IPS-18a (cell line): ENCODE measurements around the gene CARMIL1.

Experiments
- H3K27ac ChIP-seq: one replicate; pipeline ENCODE4 v1.5.1; 2013; ENCODE audit warnings: low read length
- H3K27me3 ChIP-seq: one replicate; pipeline ENCODE4 v1.6.1; 2013; ENCODE audit warnings: mild to moderate bottlenecking, low read length; ENCODE audit not compliant: control insufficient read depth, insufficient read depth
- H3K36me3 ChIP-seq: one replicate; pipeline ENCODE4 v1.6.1; 2013; ENCODE audit warnings: low read depth, low read length; ENCODE audit not compliant: control insufficient read depth
- H3K4me1 ChIP-seq: one replicate; pipeline ENCODE4 v1.6.1; 2013; ENCODE audit warnings: low read depth, low read length; ENCODE audit not compliant: control insufficient read depth
- H3K4me3 ChIP-seq: one replicate; pipeline ENCODE4 v1.5.1; 2013; ENCODE audit warnings: low read length
- H3K9ac ChIP-seq: one replicate; pipeline ENCODE4 v1.6.1; 2013; ENCODE audit warnings: mild to moderate bottlenecking, low read length, moderate library complexity
- H3K9me3 ChIP-seq: one replicate; pipeline ENCODE4 v1.6.1; 2013; ENCODE audit warnings: low read depth, low read length; ENCODE audit not compliant: control insufficient read depth

CARMIL1 gene

DNA sequence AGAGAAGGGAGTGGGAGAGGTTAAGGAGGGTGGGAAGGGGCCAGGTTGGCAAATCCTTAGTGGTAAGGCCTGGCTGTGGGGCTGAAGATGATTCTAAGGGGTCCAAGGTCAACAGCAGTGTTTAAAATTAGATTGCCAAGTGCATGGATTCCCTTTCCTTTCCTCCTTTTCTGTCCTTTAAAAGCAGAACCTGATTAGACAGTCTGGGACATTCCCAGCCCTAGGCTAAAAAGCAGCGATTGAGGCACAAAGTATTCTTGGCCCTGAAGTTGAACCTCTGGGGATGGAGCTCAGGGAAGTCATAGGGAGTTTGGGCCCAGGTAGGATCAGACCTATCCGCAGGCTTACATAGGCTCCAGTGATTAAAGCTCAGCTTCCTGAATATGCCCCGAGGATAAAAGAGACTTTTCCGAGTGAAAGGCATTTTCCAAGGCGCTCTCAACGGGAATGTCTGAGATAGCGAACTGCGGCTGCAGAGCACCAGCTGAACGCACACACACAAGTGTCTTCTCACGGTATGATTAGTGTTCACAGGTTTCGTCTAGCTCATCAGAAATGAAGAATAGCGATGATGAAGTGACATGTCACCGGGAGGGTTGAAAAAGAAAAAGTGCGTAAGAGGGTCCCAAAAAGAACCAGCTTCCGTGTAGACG lies 787 bp upstream of the CARMIL1 start:
- Histone ChIP-seq H3K9ac (peak overlapping the region; percentile 68), H3K4me3 (peak overlapping the region; percentile 91), H3K27ac (no peak overlapping the region), H3K36me3 (no peaks in the 10 kb centered on the region), H3K27me3 (peaks cover 6% of the 10 kb centered on the region), H3K9me3 (no peaks in the 10 kb centered on the region), H3K4me1 (peaks cover 20% of the 10 kb centered on the region)

- Histone ChIP-seq H3K9ac (peak overlapping the region; percentile 68), H3K4me3 (peak overlapping the region; percentile 91), H3K9me3 (no peaks in the 10 kb centered on the region), H3K27ac (no peak overlapping the region), H3K36me3 (no peaks in the 10 kb centered on the region), H3K4me1 (peaks cover 20% of the 10 kb centered on the region), H3K27me3 (peaks cover 6% of the 10 kb centered on the region)
These were observed 672 bp downstream of the CARMIL1 start for GRCh38 chr6:25279748-25280343.

DNA sequence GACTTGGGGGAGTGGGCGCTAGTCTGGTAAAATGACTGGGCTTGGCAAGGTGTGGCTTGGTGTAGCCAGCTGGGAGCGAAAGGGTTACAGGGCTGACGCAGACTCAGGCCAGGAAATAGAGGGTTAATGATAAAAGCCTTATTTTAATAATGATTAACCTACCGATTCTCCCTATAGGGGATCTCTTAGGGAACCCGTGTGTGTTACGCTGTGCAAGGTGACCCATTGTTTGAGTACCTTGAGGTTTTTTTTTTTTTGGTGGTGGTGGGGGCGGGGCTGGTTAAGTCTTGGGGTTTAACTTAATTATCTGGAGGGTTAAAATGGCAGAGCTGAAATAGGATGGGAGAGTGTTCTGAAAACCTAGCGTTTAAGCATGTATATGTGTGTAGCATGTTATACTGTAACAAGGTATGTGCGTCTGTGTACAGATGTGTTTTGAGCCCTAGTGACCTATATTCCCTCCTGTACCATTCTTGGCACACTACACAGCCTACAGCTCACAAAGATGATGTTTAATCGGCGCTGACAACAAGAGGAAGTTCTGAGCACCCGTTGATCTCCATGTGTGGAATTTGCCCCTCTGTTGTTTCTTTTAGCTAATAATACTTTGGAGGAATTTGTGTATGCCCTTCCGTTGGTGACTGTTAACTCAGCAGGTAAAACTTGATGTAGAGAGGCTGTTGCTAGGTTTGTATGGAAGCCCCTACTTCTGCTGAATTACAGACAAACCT lies 1.3 kb downstream of the CARMIL1 start:
- peak overlapping the region; percentile 68 for H3K9ac ChIP-seq
- H3K4me3 ChIP-seq: peak overlapping the region; percentile 91
- H3K27ac ChIP-seq: no peak overlapping the region
- no peaks in the 10 kb centered on the region for H3K9me3 ChIP-seq
- H3K36me3 ChIP-seq: no peaks in the 10 kb centered on the region
- H3K4me1 ChIP-seq: peaks cover 20% of the 10 kb centered on the region
- H3K27me3 ChIP-seq: peaks cover 6% of the 10 kb centered on the region

- Histone ChIP-seq H3K9ac (no peak overlapping the region), H3K36me3 (no peaks in the 10 kb centered on the region), H3K4me1 (no peaks in the 10 kb centered on the region), H3K9me3 (no peaks in the 10 kb centered on the region), H3K27ac (no peak overlapping the region), H3K4me3 (no peak overlapping the region), H3K27me3 (no peaks in the 10 kb centered on the region)
These were observed 7.7 kb downstream of the CARMIL1 start for GRCh38 chr6:25286891-25287290.

GRCh38 chr6:25287941-25288340 lies 8.8 kb downstream of the CARMIL1 start:
- Histone ChIP-seq H3K9me3 (no peaks in the 10 kb centered on the region), H3K27ac (no peak overlapping the region), H3K36me3 (no peaks in the 10 kb centered on the region), H3K4me3 (no peak overlapping the region), H3K27me3 (no peaks in the 10 kb centered on the region), H3K9ac (no peak overlapping the region), H3K4me1 (peaks cover 6% of the 10 kb centered on the region)

DNA sequence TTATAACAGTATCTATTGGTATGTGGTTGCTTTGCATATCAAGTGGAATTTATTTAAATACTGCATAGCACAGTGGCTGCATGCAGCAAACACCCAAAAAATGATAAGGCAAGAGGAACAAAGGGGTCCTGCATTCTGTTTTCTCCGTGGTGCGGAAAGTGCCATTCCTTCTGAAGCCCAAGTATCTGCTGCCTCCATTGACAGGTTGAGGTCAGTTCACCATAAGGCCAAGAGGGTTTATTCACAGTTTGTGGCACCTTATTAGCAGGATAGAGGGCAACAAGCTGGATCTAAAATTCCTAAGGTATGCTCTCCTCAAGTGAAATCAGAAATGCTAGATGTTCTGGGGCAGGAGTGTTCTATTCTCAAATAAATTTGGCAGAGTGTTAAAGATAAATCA lies 9.3 kb downstream of the CARMIL1 start:
- Histone ChIP-seq H3K36me3 (no peaks in the 10 kb centered on the region), H3K4me3 (no peak overlapping the region), H3K4me1 (peaks cover 6% of the 10 kb centered on the region), H3K9me3 (no peaks in the 10 kb centered on the region), H3K27me3 (no peaks in the 10 kb centered on the region), H3K9ac (no peak overlapping the region), H3K27ac (no peak overlapping the region)

GRCh38 chr6:25290306-25291060 lies 11.3 kb downstream of the CARMIL1 start:
- Histone ChIP-seq H3K9ac (no peak overlapping the region), H3K4me1 (peaks cover 6% of the 10 kb centered on the region), H3K27me3 (no peaks in the 10 kb centered on the region), H3K4me3 (no peak overlapping the region), H3K27ac (no peak overlapping the region), H3K9me3 (no peaks in the 10 kb centered on the region), H3K36me3 (no peaks in the 10 kb centered on the region)

DNA sequence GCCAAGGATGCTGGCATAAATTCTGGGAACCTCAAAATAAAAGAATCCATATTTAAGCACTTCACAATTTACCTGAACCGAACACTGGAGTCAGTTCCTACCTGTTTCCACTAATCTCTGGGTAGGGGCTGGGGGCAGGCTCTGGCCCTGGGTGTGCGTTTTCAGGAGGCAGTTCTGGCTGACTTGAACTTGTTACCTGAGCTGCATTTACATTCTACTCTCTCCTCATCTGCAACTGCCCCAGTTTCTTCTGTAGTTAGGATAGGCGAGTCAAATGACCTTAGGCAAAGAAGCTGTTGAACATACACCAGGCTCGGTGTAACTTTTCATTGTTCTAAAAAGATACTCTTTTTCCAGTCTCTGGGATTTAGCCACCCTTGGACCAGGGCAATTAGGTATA lies 13.2 kb downstream of the CARMIL1 start:
- H3K27me3 ChIP-seq: no peaks in the 10 kb centered on the region
- H3K27ac ChIP-seq: no peak overlapping the region
- H3K36me3 ChIP-seq: no peaks in the 10 kb centered on the region

DNA sequence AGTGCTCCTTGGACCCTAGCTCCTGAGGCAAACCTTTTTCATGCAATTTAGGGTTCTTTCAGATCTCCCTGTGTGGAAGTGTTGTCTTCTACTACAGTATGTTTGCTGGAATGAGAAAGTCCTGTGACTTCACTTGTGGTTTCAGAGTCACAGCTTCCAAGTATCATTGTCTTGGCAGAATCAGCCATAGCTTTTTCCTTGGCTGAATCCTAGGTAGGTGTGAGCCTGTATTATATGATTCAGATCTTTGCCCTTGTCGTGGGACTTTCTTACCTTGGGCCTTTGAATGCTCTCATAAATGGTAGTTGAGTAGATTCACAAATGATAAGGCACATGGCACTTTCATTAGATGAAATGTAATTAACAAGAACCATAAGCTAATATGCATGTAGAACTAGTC lies 16.5 kb downstream of the CARMIL1 start:
- Histone ChIP-seq H3K4me1 (peaks cover 8% of the 10 kb centered on the region), H3K27ac (no peak overlapping the region)

More for the DNA sequence above, 13.2 kb downstream of the CARMIL1 start:
- no peak overlapping the region for H3K9ac ChIP-seq
- peaks cover 6% of the 10 kb centered on the region for H3K4me1 ChIP-seq
- no peaks in the 10 kb centered on the region for H3K9me3 ChIP-seq
- H3K4me3 ChIP-seq: no peak overlapping the region

DNA sequence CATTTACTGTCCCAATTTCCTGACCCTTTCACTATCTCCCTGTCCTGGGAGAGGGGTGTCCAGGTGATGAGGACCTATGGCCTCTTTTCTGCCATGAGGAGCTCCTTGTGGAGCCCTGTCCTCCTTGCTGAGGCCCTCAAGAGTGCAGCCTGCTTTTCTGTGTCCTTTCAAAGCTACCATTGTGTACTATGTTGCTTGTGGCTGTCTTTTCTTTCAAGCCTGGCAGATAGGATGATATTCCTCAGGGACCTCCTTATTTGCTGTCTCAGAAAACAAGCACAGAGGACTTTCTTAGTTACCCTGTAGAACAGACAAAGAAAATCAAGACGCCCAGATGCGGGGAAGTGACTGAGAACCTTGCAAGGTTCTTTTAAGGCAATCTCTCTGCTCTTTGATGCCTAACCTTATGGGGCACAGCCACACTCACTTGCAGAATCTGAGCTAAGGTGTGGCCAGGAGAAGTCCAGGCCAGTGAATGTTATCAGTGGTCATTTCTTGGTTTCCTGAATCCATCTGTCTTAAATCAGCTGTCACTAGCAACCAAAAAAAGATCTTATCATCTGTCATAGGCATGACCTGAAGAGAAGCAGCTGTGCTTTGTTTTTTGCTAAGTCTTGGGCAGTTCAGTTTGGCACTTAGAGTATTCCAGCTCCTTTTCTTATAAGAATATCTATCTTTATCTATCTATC lies 17.2 kb downstream of the CARMIL1 start:
- no peak overlapping the region for H3K27ac ChIP-seq
- H3K9ac ChIP-seq: no peak overlapping the region
- no peak overlapping the region for H3K4me3 ChIP-seq
- no peaks in the 10 kb centered on the region for H3K36me3 ChIP-seq
- H3K9me3 ChIP-seq: no peaks in the 10 kb centered on the region
- H3K4me1 ChIP-seq: peaks cover 13% of the 10 kb centered on the region
- H3K27me3 ChIP-seq: no peaks in the 10 kb centered on the region

More for the DNA sequence above, 16.5 kb downstream of the CARMIL1 start:
- Histone ChIP-seq H3K9me3 (no peaks in the 10 kb centered on the region), H3K36me3 (no peaks in the 10 kb centered on the region), H3K27me3 (no peaks in the 10 kb centered on the region), H3K4me3 (no peak overlapping the region), H3K9ac (no peak overlapping the region)

- no peak overlapping the region for H3K4me3 ChIP-seq
- H3K36me3 ChIP-seq: no peaks in the 10 kb centered on the region
- H3K9me3 ChIP-seq: no peaks in the 10 kb centered on the region
- no peaks in the 10 kb centered on the region for H3K27me3 ChIP-seq
- H3K4me1 ChIP-seq: peaks cover 11% of the 10 kb centered on the region
- H3K27ac ChIP-seq: no peak overlapping the region
- no peak overlapping the region for H3K9ac ChIP-seq
These were observed 17.9 kb downstream of the CARMIL1 start for GRCh38 chr6:25297039-25297441.
